Neural cell (in vitro differentiated cells): ENCODE data around the gene GALNT10.

Source experiments
- CTCF ChIP-seq: fragments of 450-650 bp; IDR thresholded peaks from 2 replicates; pipeline ENCODE4 v1.5.1; 2014; ENCODE audit warnings: antibody characterized with exemption, mild to moderate bottlenecking, moderate library complexity; ENCODE audit not compliant: poor library complexity, severe bottlenecking
- EZH2 ChIP-seq: fragments of 200-600, 300-800 bp; shearing (Covaris generic), sonication (generic); IDR thresholded peaks from 2 replicates; pipeline ENCODE4 v1.6.1; 2014; ENCODE audit warnings: antibody characterized with exemption, low read length, borderline replicate concordance, mild to moderate bottlenecking; ENCODE audit not compliant: insufficient read depth, poor library complexity, severe bottlenecking
- POLR2AphosphoS5 ChIP-seq: IDR thresholded peaks from 2 replicates; pipeline ENCODE4 v1.6.1; 2012
- RAD21 ChIP-seq: fragments of 450-650 bp; conservative IDR thresholded peaks from 2 replicates; pipeline ENCODE4 v1.6.1; 2014; ENCODE audit warnings: antibody characterized with exemption, mild to moderate bottlenecking, moderate library complexity
- REST ChIP-seq: IDR thresholded peaks from 2 replicates; pipeline ENCODE4 v1.6.1; 2012; ENCODE audit warnings: borderline replicate concordance
- TAF1 ChIP-seq: IDR thresholded peaks from 2 replicates; pipeline ENCODE4 v1.6.1; 2012; ENCODE audit warnings: low read depth

GRCh38 chr5:154410786-154411185, 220.3 kb downstream of the GALNT10 start:
- no peak for TF ChIP-seq TAF1
- TF ChIP-seq REST = no peak
- no peak for TF ChIP-seq CTCF
- TF ChIP-seq EZH2 = no peak
- TF ChIP-seq POLR2AphosphoS5 = no peak
- TF ChIP-seq RAD21 = no peak
